UCSD-AML1 (cell line): ENCODE data around the gene EPHB3.

Experiments
- DNase-seq: peaks from one replicate; lab custom pipeline; 2025; ENCODE audit not compliant: unreplicated experiment; lab: John Stamatoyannopoulos, UW

The EPHB3 gene

GRCh38 chr3:184543256-184543655 is 18.3 kb upstream of the EPHB3 start:
- no peak for DNase-seq

- peak; percentile 64 for DNase-seq
These were observed 17.6 kb upstream of the EPHB3 start for GRCh38 chr3:184543843-184544512.

GRCh38 chr3:184544513-184544861 is 17.1 kb upstream of the EPHB3 start:
- no peak for DNase-seq

GRCh38 chr3:184545769-184546168 is 15.8 kb upstream of the EPHB3 start:
- no peak for DNase-seq

GRCh38 chr3:184546252-184546651 is 15.3 kb upstream of the EPHB3 start:
- no peak for DNase-seq

- no peak for DNase-seq
These were observed 11.6 kb upstream of the EPHB3 start for GRCh38 chr3:184549796-184550577.

GRCh38 chr3:184551103-184551502 is 10.5 kb upstream of the EPHB3 start:
- DNase-seq = no peak

GRCh38 chr3:184551614-184552256 is 9.8 kb upstream of the EPHB3 start:
- DNase-seq = no peak

- DNase-seq = no peak
These were observed 9.3 kb upstream of the EPHB3 start for GRCh38 chr3:184552296-184552695.

GRCh38 chr3:184552863-184553262 is 8.7 kb upstream of the EPHB3 start:
- DNase-seq = no peak

- no peak for DNase-seq
These were observed 8.2 kb upstream of the EPHB3 start for GRCh38 chr3:184553385-184553784.

- DNase-seq = no peak
These were observed 7.1 kb upstream of the EPHB3 start for GRCh38 chr3:184554461-184554860.

GRCh38 chr3:184556582-184557347 is 4.8 kb upstream of the EPHB3 start:
- no peak for DNase-seq

GRCh38 chr3:184557348-184557950 is 4.1 kb upstream of the EPHB3 start:
- no peak for DNase-seq

GRCh38 chr3:184558726-184559125 is 2.9 kb upstream of the EPHB3 start:
- no peak for DNase-seq

- DNase-seq = no peak
These were observed 2.2 kb upstream of the EPHB3 start for GRCh38 chr3:184559336-184559735.

- DNase-seq = no peak
These were observed 1.1 kb upstream of the EPHB3 start for GRCh38 chr3:184560531-184560930.

GRCh38 chr3:184561913-184562877 is 610 bp downstream of the EPHB3 start:
- DNase-seq = no peak

- no peak for DNase-seq
These were observed 1.4 kb downstream of the EPHB3 start for GRCh38 chr3:184562878-184563560.
